NCI-H446 treated with DMSO at 0.1 percent for 48 hours (cell line): ENCODE measurements around the gene SETD3.
"Not testable (repeated sequence)": the region's sequence is repeated elsewhere in the genome, so short reads cannot be mapped to it uniquely, and the experiment has no call there.

Experiments used
- DNase-seq: peaks from one replicate; lab custom pipeline; 2025; lab: John Stamatoyannopoulos, UW

SETD3 gene

DNA sequence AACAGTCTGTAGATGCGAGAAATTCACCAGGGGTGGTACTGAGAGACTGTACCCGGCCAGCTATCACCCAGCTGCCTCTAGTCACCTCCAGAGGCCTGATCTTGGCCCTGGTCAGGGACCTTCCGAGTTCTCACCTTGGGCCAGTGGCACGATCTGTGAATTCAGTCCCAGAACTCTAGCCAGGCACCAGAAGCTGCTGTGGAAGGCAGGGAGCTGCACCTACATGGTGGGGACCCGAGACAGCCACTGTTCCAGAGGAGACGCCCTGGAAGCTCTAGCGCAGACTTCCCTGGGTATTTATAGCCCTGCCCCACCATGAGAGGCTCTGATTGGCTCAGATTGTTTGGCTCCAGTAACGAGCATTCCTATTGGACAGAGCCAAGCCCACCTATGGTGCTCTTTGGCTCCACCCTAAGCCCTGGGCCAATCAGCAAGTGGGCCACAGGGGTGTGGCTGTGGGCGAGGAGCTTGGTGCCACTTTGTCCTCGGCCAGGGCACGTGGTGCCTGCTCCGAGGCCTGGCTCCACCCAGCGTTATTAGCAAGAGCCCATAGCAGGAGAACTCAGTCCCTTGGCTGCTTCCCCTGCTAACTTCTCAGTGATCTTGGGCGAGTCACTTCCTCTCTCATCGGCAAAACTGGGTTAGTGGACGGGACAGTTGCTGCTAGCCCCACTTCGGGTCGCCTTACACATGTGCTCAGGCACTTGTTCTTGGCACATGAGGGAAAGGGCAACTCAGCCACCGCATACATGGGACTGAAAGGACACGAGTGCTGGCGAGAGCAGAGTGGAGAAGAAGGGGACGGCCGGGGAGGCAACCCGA lies 119.7 kb downstream of the SETD3 start:
- DNase-seq, result no peak

DNA sequence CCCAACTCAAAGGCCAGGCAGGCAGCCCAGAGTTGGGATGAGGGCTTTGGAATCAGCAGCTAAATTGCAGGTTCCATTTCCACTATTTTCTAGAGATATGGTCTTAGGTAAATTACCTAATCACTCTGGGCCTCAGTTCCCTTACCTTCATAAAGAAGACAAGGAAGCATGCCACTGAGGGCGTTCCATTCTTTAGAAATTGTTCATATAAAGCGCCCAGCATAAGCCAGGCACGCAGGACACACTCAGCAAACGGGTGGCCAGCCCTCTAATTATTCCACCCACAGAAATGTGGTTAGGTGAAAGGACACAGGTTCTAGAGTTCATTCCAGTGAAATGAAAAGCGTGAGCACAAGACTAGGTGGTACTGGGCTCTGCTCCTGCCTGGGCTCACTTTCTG lies 120.8 kb downstream of the SETD3 start:
- DNase-seq, result no peak

DNA sequence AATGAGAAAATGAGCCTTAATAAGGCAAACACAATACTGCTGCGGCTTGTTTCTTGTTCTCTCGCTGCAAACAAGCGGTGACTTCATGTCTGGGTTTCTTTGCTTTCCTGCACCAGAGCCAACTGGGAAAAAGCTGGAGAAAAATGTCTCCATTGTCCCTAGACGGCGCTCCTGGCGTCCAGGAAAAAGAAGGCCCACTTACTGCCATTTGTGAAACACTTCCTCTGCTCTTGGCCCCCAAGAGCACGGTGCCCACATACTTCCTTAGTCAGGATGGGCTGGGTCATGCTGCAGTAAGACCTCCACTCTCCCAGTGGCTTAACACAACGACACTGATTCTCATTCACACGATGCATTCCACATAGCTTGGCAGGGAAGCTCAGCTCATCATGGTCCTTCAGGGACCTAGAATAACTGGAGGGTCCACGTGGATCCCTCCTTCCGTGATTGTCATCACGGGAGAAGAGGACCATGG lies 122.7 kb downstream of the SETD3 start:
- DNase-seq, result no peak

DNA sequence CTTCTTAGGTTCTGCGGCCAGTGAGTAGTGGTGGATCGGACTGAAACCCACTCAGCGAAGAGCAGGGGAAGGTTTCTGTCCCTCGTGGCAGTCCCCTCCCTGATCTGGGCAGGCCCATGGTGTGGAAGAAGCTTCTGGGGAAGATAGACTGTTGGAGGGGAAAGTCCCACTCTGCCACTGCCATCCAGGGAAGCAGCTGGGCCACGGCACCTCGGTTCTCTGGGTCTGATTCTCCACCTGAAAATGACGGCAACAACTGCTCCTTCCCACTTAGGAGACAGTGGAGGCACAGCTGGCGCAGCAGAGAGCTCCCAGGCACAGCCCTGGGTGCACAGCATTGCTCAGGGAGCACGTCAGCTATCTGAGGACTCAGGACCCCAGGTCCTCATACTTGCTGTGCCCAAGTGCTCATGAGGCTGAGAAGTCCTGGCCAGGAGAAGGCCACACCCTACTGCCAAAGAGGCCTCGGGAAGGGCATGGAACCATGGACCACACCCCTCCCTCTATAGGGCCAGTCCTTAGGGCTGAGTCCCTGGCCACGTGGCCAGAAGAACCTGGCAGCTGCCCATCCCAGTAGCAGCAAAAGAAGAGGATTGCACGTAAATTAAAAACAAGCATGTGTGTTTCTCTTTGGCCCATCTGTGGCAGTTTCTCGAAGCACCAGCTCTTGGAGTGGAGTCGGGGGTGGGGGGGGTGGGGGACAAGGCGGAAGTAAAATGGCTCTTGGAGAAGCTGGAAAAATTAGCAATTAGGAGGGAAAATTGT lies 123.3 kb downstream of the SETD3 start:
- peak; percentile 46 for DNase-seq

DNA sequence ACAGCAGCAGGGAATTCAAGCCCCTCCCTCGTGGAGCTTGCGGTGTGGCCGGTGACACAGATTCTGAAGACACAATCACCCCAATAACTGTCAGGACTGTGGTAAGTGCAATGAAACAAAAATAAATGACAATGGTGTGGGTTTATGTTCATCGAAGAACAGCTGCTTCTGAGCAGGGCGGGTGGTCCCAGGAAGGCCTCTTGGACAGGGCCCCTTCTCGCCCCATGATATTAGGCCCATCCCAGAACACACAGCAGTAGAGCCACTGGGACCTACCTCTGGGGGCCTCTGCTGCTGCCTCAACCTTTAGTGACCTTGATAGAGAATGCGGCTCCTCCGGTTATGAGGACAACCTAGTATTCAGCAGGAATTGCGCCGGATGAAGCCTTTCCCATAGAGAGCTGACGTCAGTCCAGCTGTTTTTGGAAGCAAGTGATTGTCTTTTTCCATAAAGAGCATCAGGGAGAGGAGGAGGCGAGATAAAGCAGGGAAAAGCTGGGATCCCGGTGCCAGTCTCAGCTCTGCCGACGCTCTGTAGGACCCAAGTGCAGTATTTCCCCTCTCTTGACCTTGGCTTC lies 124.5 kb downstream of the SETD3 start:
- DNase-seq, result no peak

DNA sequence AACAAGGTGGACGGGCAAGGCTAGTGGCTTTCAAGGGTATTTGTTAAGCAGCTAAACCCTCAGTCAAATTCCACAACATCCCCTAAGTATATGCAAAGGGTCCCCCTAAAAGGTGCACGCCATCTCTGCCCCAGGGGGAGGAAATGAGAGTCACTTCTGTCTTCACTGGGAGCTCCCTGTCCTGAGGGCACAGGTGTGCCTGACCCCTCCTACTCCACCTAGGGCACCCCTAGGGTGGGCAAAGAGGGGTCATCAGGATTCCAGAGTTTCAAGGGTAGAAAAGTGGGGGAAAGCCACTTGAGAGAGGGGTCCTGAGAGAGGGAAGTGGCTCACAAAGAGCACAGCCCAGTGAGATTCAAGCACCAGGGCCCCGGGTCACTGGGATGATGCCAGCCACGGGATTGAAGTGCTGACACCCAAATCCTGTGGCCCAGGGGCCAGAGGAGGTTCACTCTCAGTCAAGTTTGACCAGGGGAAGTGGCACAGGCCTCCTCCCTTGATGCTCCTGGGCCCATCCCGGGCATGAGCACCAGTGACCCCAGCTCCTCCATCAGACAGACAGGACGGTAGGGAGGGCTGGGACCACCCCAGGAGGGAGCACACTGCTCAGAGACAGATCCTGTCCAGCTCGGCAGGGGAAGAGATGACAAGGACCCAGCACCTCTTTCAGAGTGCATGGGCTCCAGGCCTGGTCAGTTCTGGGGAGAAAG lies 126.3 kb downstream of the SETD3 start:
- DNase-seq, result no peak

DNA sequence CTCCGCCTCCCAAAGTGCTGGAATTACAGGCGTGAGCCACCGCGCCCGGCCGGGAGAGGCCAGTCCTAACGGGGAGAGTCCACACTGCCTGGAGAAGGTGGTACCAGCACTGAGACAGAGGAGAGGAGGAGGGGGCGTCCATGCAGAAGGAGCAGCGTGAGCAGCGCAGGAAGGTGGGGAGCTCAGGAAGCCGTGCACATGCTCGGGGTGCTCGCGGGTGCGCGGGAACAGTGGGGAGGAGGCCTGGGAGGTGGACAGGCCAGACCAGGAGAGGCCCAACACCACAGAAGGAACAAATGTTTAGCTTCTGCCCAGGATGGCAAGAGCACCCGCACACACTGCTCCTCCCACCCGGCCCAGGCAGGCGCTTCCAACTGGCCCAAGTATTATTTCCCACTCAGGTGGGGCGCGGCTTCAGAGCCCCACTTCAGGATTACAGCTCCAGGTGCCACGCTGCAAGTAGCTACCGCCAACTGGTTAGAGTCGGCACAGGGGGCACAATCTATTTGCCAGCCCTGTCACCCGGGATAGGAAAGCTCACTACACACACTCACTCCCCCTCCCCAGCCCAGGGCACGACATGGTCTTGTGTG lies 127.9 kb downstream of the SETD3 start:
- DNase-seq, result no peak

DNA sequence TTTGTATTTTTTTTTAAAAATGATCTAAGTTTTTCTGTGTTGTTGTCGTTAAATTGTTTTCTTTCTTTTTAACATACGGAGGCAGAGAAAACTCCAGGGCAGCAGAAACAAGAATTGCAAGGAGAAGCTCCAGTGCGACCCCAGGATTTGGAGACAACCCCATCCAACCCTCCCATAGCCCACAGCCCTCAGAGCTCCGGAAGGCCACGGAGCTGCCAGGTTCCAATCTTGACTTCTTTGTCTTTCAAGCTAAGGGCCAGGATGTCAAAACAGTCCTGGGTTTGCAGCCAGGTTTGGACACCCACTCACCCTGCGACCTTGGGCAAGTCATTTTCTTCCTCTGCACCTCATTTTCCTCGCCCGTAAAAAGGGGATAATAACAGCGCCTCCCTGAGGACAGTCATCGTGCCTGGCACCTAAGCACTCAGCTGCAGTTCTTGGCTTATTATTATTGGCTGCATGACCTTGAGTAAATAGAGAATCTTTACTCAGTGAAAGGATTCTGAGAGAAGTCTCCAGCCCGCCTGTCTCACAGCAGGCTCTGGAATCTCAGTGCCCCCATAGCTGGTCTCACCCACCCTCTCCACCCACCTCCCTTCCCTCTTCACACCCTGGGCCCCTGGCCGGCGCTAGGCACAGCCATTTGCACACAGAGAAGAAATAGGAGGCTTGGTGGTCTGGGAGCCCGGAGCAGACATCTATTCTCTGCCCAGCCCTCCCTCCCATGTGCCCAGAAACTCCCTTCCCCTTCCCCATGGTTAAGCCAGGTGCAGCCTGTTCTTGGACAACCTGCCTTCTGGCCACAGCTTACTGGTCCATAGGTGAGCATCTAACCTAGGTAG lies 129.3 kb downstream of the SETD3 start:
- DNase-seq, result peak; percentile 65

DNA sequence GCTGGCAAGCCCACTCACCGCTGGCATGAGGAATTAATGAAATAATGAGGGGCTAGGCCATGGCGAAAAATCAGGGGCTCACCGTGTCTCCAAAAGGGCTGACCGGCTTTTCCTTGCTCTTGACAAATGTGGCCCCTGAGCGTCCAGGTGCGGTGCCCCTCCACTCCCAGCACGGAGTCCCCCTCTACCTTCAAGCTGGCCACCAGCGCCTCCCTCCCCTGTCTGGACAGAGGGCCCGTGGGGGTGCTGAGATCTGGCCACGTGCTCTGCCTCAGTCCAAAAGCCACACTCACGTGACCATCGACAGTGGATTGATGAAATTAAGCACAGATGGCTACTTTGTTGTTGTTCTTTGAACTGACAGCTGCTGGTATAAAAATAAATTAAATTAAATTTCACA lies 129.9 kb downstream of the SETD3 start:
- DNase-seq, result peak; percentile 74

DNA sequence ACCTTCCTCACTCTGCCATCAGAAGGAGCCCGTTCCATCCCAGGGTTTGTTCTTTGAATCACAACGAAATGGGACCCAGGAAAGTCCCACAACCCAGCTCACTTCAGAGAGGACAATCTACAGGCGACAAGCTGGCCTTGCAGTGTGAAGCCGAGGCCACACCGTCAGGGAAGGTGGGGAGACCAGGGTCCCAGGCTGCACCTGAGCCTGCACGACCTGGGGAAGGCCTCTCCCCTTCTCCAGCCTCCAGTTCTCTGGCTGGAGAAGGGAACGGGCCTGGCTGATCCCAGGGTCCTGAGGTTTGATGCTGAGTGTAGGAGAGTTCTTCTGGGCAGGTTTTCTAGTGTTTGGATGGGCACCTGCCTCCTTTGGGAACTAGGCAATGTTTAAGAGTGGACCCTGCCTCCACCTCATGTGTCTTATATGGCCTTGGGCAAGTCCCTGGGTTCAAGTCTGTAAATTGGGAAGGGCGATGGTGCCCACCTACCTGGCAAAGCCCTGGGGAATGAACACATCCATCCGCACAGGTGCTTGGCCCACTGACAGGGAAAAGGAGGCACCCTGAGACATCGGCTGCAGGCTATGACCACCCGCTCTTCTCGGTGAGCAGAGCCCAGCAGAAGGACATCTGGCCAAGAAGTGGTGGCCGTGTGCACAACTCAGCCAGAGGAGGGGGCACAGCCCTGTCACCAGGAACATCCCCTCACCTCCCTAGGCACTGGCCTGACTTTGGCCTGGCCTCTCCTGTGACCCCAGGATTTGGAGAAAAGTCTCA lies 130.8 kb downstream of the SETD3 start:
- no peak for DNase-seq

DNA sequence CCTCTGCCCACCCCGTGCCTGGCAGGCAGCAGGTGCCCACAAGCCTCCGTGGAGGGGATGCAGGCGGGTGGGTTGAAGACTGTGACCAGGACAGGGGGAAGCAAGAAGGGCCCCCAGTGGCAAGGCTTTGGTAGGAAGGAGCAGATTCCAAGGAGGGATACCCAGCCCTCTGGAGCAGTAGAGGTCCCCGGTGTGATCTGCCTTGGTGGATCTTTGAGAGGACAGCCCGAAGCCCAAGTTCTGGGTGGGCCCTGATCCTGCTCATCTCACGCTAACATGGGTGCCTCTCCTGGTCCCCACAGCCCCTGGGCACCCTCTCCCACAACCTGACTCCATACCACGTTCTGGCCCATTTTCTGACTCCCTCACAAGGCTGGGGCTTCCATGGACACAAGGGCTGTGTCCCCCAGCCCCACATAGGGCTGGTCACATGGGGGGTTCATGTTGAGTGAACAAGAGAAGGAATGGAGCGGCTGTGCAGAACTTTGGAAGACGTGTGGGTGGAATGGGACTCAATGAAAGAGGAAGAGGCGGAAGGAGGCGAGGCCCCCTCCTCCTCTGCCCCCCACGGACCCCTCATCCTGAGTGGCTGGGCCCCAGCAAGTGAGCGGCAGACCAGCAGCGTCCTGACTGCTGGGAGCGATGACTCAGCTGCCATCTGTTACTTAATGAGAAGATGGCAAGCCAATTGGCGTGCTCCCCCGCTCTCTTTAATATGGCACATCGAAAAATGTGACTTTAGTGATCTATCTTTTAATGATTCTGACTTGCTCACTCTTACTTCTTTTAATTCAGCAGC lies 131.6 kb downstream of the SETD3 start:
- DNase-seq, result peak; percentile 93

DNA sequence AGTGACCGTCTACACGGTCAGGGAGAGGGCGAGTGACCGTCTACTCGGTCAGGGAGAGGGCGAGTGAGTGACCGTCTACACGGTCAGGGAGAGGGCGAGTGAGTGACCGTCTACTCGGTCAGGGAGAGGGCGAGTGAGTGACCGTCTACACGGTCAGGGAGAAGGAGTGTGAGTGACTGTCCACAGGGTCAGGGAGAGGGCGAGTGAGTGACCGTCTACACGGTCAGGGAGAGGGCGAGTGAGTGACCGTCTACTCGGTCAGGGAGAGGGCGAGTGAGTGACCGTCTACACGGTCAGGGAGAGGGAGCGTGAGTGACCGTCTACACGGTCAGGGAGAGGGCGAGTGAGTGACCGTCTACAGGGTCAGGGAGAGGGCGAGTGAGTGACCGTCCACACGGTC lies 132.4 kb downstream of the SETD3 start:
- DNase-seq, result not testable (repeated sequence)
